ENCODE results near the gene KCTD4.

Gene KCTD4

DNA sequence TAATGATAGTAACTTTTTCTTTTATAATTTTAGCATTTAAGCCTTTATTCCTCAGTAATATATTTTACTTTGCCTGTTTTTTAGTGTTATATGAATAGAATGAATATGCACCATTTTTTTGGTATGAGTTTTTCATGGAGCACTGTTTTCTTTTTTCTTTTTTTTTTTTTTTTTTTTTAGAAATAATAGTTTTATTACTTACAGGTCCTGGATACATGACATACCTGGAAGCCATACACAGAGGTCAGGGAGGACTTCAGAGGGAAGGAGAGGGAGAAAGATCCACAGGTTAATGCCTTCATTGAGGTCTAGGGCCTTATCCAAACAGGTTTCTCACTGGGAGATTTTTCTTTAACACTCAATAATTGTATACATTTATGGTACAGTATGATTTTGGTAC, 26.4 kb downstream of the KCTD4 start:
- DNase-seq: no peak

GRCh38 chr13:45168555-45168930, 32.3 kb downstream of the KCTD4 start:
- no peak for DNase-seq

- no peak for DNase-seq
These were observed 33.0 kb downstream of the KCTD4 start for GRCh38 chr13:45167611-45168554.

DNA sequence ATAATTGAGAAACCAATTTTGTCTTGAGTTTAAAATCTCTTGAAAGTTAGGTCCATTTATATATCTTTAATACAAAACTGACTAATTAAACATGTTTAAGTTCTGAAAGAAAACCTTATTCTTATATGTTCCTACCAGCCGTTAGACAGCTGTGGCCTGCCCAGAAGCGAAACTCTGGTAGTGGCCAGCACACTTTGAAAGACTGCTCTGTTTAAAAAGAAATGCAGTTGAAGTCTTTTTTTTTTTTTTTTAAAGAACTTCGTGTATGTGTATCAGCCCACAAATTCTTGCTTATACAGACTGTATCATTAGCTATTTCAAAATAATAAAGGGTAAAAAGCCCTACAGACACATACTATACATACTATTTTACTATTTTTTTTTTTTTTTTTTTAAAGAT, 34.0 kb downstream of the KCTD4 start:
- no peak for DNase-seq

- peak; percentile 90 for DNase-seq
These were observed 38.0 kb downstream of the KCTD4 start for GRCh38 chr13:45162821-45163220.

DNA sequence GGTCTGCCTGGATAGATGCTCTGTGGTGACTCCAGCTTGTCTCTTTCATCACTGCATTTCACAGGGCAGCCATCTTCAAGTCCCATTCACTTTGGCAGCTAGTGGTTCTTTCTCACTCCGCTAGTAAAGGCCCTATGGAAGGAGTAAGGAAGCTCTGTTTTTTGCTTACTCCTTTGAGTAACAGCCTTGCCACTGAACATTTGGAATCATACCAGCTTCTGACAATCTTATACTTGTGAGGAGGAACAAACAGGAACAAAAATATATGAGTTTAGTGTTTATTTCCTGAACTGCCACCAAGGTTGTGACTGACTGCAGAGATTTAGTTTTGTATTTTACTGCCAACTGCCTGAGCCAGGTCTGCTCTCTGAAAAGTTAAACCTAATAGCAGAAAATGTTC, 38.7 kb downstream of the KCTD4 start:
- peak; percentile 24 for DNase-seq

DNA sequence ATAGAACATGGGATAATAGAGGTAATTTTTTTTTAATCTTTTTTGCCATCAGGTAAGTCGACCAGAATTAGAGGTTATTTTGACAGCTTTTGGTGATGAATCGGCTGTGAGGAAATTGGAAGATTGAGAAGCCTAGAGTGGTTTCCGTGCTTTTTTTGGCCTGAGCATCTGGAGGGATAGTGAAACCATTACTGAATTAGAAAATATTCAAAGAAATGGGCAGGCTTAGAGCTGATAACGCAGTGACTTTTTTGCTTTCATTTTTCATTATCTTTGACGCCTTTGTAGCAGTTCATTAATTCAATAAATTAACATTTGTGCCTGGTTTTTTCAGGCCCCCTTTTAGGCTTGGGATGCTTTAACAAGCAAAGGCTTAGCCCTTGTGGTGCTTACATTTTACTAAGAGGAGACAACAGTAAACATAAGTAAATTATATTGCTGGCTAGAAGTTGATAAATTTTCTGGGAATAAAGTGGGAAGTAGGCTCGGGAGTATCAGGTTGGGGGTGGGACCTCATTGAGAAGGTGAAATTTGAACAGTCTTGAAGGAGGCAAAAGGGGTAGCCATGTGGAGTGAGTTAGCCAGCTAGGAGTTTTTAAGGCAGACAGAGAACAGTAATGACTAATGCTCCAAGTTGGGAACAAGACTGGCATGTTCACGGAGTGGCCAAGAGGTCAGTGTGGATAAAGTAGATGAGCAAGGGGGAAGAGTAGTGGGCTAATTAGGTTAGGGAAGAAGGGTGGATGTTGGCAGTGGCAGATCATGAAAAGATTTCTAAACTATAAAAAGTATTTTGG, 44.1 kb downstream of the KCTD4 start:
- no peak for DNase-seq

- no peak for DNase-seq
These were observed 50.9 kb downstream of the KCTD4 start for GRCh38 chr13:45149964-45150363.

GRCh38 chr13:45143346-45143751, 57.5 kb downstream of the KCTD4 start:
- DNase-seq: no peak
